ENCODE measurements around the gene ARMH3. TPM values are rescaled to one million over a fixed set of nuclear protein-coding genes. Genes with fewer than 3 reads are reported as not detected.

Gene ARMH3
- total RNA-seq, 1 donor from 2014 or later: 48.1 TPM

DNA sequence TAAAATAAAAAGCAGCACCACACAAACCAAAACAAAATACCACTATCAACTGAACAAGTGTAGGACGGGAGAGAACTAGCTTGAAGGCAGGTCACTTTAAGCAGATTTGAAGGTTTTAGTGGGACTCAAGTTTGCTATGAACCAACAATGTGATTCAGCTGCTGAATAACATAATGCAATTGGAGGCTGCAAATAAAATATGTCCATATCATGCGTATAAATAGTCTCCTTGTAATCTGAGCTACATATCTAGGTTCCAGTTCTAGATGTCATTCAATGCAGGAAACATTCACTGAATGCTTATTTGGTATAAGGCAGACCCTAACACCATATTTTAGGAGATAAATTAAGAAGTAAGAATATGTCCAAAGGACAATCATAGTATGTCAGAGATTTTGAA, 130.9 kb downstream of the ARMH3 start:
- Mint-ChIP-seq H3K4me1 (ENCODE audit: low read depth, unreplicated experiment) (peaks cover 6% of the 10 kb centered on the region), H3K27ac (ENCODE audit: unreplicated experiment) (no peak overlapping the region), H3K27me3 (ENCODE audit: unreplicated experiment) (peaks cover 1% of the 10 kb centered on the region), H3K4me3 (ENCODE audit: unreplicated experiment) (no peak overlapping the region), H3K9me3 (ENCODE audit: unreplicated experiment) (peaks cover 7% of the 10 kb centered on the region), H3K36me3 (ENCODE audit: unreplicated experiment) (peaks cover 4% of the 10 kb centered on the region)
- TF ChIP-seq, protein P1, sequence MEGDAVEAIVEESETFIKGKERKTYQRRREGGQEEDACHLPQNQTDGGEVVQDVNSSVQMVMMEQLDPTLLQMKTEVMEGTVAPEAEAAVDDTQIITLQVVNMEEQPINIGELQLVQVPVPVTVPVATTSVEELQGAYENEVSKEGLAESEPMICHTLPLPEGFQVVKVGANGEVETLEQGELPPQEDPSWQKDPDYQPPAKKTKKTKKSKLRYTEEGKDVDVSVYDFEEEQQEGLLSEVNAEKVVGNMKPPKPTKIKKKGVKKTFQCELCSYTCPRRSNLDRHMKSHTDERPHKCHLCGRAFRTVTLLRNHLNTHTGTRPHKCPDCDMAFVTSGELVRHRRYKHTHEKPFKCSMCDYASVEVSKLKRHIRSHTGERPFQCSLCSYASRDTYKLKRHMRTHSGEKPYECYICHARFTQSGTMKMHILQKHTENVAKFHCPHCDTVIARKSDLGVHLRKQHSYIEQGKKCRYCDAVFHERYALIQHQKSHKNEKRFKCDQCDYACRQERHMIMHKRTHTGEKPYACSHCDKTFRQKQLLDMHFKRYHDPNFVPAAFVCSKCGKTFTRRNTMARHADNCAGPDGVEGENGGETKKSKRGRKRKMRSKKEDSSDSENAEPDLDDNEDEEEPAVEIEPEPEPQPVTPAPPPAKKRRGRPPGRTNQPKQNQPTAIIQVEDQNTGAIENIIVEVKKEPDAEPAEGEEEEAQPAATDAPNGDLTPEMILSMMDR (IDR thresholded peaks at IDR 0.05; ENCODE audit: partially characterized antibody, unreplicated experiment): no peak
- no peak for DNase-seq

DNA sequence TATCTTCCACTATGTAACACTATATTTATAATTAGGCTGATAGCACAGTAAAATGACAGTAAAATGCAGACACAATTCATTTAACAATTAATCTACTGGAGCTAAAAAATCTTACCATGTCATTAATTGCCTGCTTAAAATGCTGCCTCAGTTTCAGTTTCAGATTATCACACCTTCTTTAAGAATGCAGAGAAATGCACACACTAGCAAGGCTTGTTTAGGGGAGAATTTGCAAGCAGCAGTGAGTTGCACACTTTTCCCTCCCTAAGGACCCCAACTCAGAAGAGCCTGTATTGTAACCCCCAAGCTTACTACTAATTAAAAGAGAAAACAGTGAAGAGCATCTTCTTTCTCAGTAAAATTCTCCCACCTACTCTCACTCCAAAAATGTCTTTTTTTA, 132.7 kb downstream of the ARMH3 start:
- TF ChIP-seq, protein P1 (IDR thresholded peaks at IDR 0.05; ENCODE audit: partially characterized antibody, unreplicated experiment): no peak
- Mint-ChIP-seq H3K27me3 (ENCODE audit: unreplicated experiment) (peaks cover 1% of the 10 kb centered on the region), H3K4me3 (ENCODE audit: unreplicated experiment) (no peak overlapping the region), H3K27ac (ENCODE audit: unreplicated experiment) (no peak overlapping the region), H3K36me3 (ENCODE audit: unreplicated experiment) (peaks cover 4% of the 10 kb centered on the region), H3K9me3 (ENCODE audit: unreplicated experiment) (peaks cover 7% of the 10 kb centered on the region), H3K4me1 (ENCODE audit: low read depth, unreplicated experiment) (peaks cover 9% of the 10 kb centered on the region)
- DNase-seq: no peak

DNA sequence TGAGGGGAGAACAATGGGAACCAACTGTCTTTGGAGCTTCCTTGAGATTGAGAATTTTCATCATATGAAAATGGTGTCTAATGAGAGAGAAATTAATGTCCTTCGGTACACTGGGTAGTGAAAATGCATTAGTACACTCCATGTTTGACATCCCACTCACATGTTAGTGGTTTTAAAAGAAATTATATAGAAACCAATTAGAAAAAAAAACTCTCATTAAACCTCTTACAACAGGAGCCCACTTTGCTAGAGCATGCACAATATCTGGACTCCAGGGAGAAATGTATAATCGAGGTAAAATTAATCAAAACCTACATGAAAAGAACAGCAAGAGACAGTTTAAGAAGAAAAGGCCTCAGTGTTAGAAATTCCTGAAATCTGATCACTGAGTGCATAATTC, 133.1 kb downstream of the ARMH3 start:
- Mint-ChIP-seq H3K4me3 (ENCODE audit: unreplicated experiment) (no peak overlapping the region), H3K9me3 (ENCODE audit: unreplicated experiment) (peaks cover 7% of the 10 kb centered on the region), H3K27me3 (ENCODE audit: unreplicated experiment) (peaks cover 1% of the 10 kb centered on the region), H3K36me3 (ENCODE audit: unreplicated experiment) (peaks cover 4% of the 10 kb centered on the region), H3K4me1 (ENCODE audit: low read depth, unreplicated experiment) (peaks cover 9% of the 10 kb centered on the region), H3K27ac (ENCODE audit: unreplicated experiment) (no peak overlapping the region)
- DNase-seq: no peak
- TF ChIP-seq, protein P1 (IDR thresholded peaks at IDR 0.05; ENCODE audit: partially characterized antibody, unreplicated experiment): no peak

DNA sequence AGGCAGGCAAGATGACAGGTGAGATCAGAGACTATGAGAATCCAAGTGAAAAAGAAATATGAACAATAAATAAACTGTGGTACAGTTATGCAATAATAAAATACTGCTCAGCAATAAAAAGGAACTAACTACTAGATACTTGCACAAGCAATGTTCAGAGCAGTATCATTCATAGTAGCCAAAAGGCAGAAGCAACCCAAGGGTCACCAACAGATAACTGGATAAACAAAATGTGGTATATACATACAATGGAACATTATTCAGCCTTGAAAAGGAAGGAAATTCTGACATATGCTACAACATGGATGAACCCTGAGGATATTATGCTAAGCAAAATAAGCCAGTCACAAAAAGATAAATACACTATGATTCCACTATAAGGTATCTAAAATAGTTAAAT, 135.4 kb downstream of the ARMH3 start:
- Mint-ChIP-seq H3K36me3 (ENCODE audit: unreplicated experiment) (peaks cover 4% of the 10 kb centered on the region), H3K4me1 (ENCODE audit: low read depth, unreplicated experiment) (peaks cover 9% of the 10 kb centered on the region), H3K27ac (ENCODE audit: unreplicated experiment) (no peak overlapping the region), H3K9me3 (ENCODE audit: unreplicated experiment) (peaks cover 4% of the 10 kb centered on the region), H3K4me3 (ENCODE audit: unreplicated experiment) (no peak overlapping the region), H3K27me3 (ENCODE audit: unreplicated experiment) (no peaks in the 10 kb centered on the region)
- TF ChIP-seq, protein P1 (IDR thresholded peaks at IDR 0.05; ENCODE audit: partially characterized antibody, unreplicated experiment): no peak
- no peak for DNase-seq

DNA sequence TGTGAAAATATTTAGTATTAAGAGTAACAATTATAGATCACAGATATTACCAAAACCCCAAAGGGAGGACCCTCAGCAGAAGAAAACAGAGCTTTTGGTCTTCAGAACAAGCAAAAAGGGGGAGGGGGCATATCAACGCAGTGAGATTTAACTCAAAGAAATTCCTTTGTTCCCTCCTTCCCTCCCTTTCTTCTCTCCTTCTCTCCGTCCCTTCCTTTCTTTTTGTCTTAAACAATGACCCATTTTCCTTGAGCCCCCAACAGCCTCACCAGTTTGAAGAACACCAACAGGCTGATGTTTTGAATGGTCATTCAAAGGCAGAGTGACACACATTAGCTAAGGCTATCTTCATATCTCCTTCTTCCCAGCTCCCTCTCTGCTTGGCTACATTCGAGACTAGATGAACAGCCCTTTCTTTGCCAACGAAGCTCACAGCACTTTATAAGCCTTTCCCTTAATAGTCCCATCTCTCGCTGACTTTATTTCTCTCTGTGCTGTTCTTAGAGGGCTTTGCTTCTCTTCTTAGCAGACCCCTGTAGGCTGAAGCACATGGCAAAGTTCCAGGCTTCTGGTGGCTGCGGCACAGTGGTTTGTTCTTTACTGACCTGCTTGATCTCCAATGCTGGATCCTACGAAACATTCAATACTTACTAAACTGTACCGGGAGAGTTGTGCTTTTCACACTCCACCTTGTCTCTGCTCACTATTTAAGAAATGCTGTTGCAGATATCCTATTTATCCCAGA, 136.8 kb downstream of the ARMH3 start:
- Mint-ChIP-seq H3K9me3 (ENCODE audit: unreplicated experiment) (no peaks in the 10 kb centered on the region), H3K36me3 (ENCODE audit: unreplicated experiment) (peaks cover 4% of the 10 kb centered on the region), H3K27ac (ENCODE audit: unreplicated experiment) (no peak overlapping the region), H3K4me3 (ENCODE audit: unreplicated experiment) (no peak overlapping the region), H3K4me1 (ENCODE audit: low read depth, unreplicated experiment) (peaks cover 16% of the 10 kb centered on the region), H3K27me3 (ENCODE audit: unreplicated experiment) (no peaks in the 10 kb centered on the region)
- no peak for DNase-seq
- TF ChIP-seq, protein P1 (IDR thresholded peaks at IDR 0.05; ENCODE audit: partially characterized antibody, unreplicated experiment): no peak
